A549 (cell line): ENCODE measurements around the gene SLC37A2. TPM values are rescaled to one million over a fixed set of nuclear protein-coding genes. Genes with fewer than 3 reads are reported as not detected.
"Not testable (repeated sequence)": the region's sequence is repeated elsewhere in the genome, so short reads cannot be mapped to it uniquely, and the experiment has no call there.

Experiments
- ATAC-seq, 2 experiments: fragments of 200-7000 bp in 1 of 2; fragments of >200 bp in 1 of 2; cut with Nextera tagmentation in 1 of 2; cut with Tn5 transposase in 1 of 2; 3 replicates each; pipeline versions ENCODE4 v1.8.0 to v1.9.1; 2018 to 2020; ENCODE audit warnings: mild to moderate bottlenecking in 1 of 2, moderate library complexity in 1 of 2
- CTCF ChIA-PET: fragments of 300-600 bp; sonication (Branson Sonifier 250); formaldehyde crosslinking; extraction: SDS; loops from one replicate; lab custom pipeline; 2021; ENCODE audit warnings: antibody characterized with exemption, inconsistent platforms; lab: Yijun Ruan, JAX
- POLR2A ChIA-PET: fragments of 350-600 bp; formaldehyde crosslinking; extraction: SDS; loops from one replicate; lab custom pipeline; 2021; ENCODE audit warnings: antibody characterized with exemption, inconsistent platforms; lab: Yijun Ruan, JAX
- DNase-seq, 2 experiments: peaks; one replicate each; pipeline versions ENCODE4 v3.0.0 to v3.0.0-alpha.2; 2011 to 2016; ENCODE audit warnings: low read depth in 1 of 2, low spot score in 1 of 2
- FAIRE-seq: peaks from 2 replicates; lab custom pipeline; 2011; peaks lifted over from hg19 to GRCh38; lab: Jason Lieb, UNC
- H3K27ac ChIP-seq, 2 experiments: fragments of >200 bp; sonication (Bioruptor Twin); formaldehyde crosslinking; 3 replicates each; pipeline ENCODE4 v1.5.1; 2016 to 2017
- H3K4me1 ChIP-seq: fragments of >200 bp; sonication (Bioruptor Twin); formaldehyde crosslinking; 3 replicates; pipeline ENCODE4 v1.6.1; 2016
- H3K4me2 ChIP-seq: fragments of >200 bp; sonication (Bioruptor Twin); formaldehyde crosslinking; 3 replicates; pipeline ENCODE4 v1.6.1; 2016
- H3K4me3 ChIP-seq: fragments of >200 bp; sonication (Bioruptor Twin); formaldehyde crosslinking; 3 replicates; pipeline ENCODE4 v1.5.1; 2016
- H3K9me3 ChIP-seq: fragments of >200 bp; sonication (Bioruptor Twin); formaldehyde crosslinking; 3 replicates; pipeline ENCODE4 v1.6.1; 2016
- CEBPB ChIP-seq, 2 experiments: fragments of >200 bp in 1 of 2; sonication (Bioruptor Twin) in 1 of 2; formaldehyde crosslinking in 1 of 2; IDR thresholded peaks; 2 replicates each; pipeline ENCODE4 v1.6.1; 2012 to 2016
- CHD2 ChIP-seq: fragments of 150-350 bp; IDR thresholded peaks from 2 replicates; pipeline ENCODE4 v1.6.1; 2014; ENCODE audit warnings: low read length; ENCODE audit not compliant: partially characterized antibody
- EHF ChIP-seq: fragments of 250-450 bp; sonication (Bioruptor Pico); IDR thresholded peaks from 2 replicates; pipeline ENCODE4 v1.5.0; 2020; ENCODE audit warnings: mild to moderate bottlenecking
- FOXS1 ChIP-seq: fragments of 250-450 bp; sonication (Bioruptor Pico); IDR thresholded peaks from 2 replicates; pipeline ENCODE4 v1.5.0; 2020; ENCODE audit warnings: mild to moderate bottlenecking, moderate library complexity
- HOXB13 ChIP-seq: fragments of 250-450 bp; sonication (Bioruptor Pico); IDR thresholded peaks from 2 replicates; pipeline ENCODE4 v1.5.0; 2020; ENCODE audit warnings: low read depth, mild to moderate bottlenecking, moderate library complexity
- JUN ChIP-seq, 2 experiments: fragments of >200 bp; sonication (Bioruptor Twin); formaldehyde crosslinking; IDR thresholded peaks; 2 replicates in 1 of 2; 3 replicates in 1 of 2; pipeline ENCODE4 v1.6.1; 2016 to 2017
- KDM1A ChIP-seq: fragments of 200-600 bp; sonication (generic); IDR thresholded peaks from 2 replicates; pipeline ENCODE4 v1.6.1; 2016; ENCODE audit warnings: low read depth, mild to moderate bottlenecking
- MAFK ChIP-seq: fragments of 450-650 bp; IDR thresholded peaks from 2 replicates; pipeline ENCODE4 v1.6.1; 2014; ENCODE audit not compliant: partially characterized antibody
- MAZ ChIP-seq: fragments of 150-350 bp; IDR thresholded peaks from 2 replicates; pipeline ENCODE4 v1.6.1; 2014; ENCODE audit warnings: antibody characterized with exemption, low read depth, low read length, borderline replicate concordance
- MYC ChIP-seq: IDR thresholded peaks from 2 replicates; pipeline ENCODE4 v1.6.1; 2012; ENCODE audit warnings: mild to moderate bottlenecking, inconsistent platforms, low read length, improper control_type of control experiment, borderline replicate concordance
- NPAS2 ChIP-seq: fragments of 250-450 bp; sonication (Bioruptor Pico); IDR thresholded peaks from 2 replicates; pipeline ENCODE4 v1.8.0; 2022; ENCODE audit warnings: mild to moderate bottlenecking, moderate library complexity, borderline replicate concordance
- POLR2AphosphoS2 ChIP-seq: conservative IDR thresholded peaks from 2 replicates; pipeline ENCODE4 v1.6.1; 2012; ENCODE audit warnings: low read length, improper control_type of control experiment, inconsistent platforms
- RAD21 ChIP-seq, 2 experiments: fragments of >200 bp in 1 of 2; sonication (Bioruptor Twin) in 1 of 2; formaldehyde crosslinking in 1 of 2; IDR thresholded peaks in 1 of 2; conservative IDR thresholded peaks in 1 of 2; 2 replicates in 1 of 2; 3 replicates in 1 of 2; pipeline ENCODE4 v1.6.1; 2012 to 2018; ENCODE audit warnings: inconsistent platforms in 1 of 2
- RCOR1 ChIP-seq: fragments of 150-350 bp; IDR thresholded peaks from 2 replicates; pipeline ENCODE4 v1.6.1; 2014; ENCODE audit warnings: antibody characterized with exemption, low read length, low read depth
- RFX5 ChIP-seq: fragments of 450-650 bp; IDR thresholded peaks from 2 replicates; pipeline ENCODE4 v1.7.1; 2014; ENCODE audit warnings: antibody characterized with exemption, mild to moderate bottlenecking, moderate library complexity
- SREBF2 ChIP-seq: fragments of 450-650 bp; IDR thresholded peaks from 2 replicates; pipeline ENCODE4 v1.6.1; 2014; ENCODE audit warnings: mild to moderate bottlenecking, moderate library complexity
- ZC3H11A ChIP-seq: fragments of 450-650 bp; IDR thresholded peaks from 2 replicates; pipeline ENCODE4 v1.6.1; 2014; ENCODE audit warnings: antibody characterized with exemption, mild to moderate bottlenecking
- ZNF302 ChIP-seq: fragments of 250-450 bp; sonication (Bioruptor Pico); IDR thresholded peaks from 2 replicates; pipeline ENCODE4 v1.9.0; 2021; ENCODE audit warnings: inconsistent platforms, mild to moderate bottlenecking, moderate library complexity
- WGBS: methylation state at CpG from one replicate; pipeline ENCODE4 v1.1.6; 2017; ENCODE audit errors: missing lambda C conversion rate; 5-methylcytosine and 5-hydroxymethylcytosine counted together
- polyA plus RNA-seq, 4 experiments: library from polyadenylated mRNA; depleted of rRNA in 3 of 4; stranded (reverse); fragments of >200 nt; fragmentation: RNase III in 1 of 4; extraction: RNeasy Plus Mini Kit Qiagen cat#74134 plus additional on column Dnase treatment in 1 of 4; gene quantifications; 2 replicates in 3 of 4; 3 replicates in 1 of 4; pipeline ENCODE4 v1.2.3, GENCODE V29; 2011 to 2017
- TF ChIP-seq, protein P1 (sequence below): IDR thresholded peaks from 2 replicates; pipeline ENCODE4 v1.6.1; 2012; ENCODE audit warnings: low read depth, borderline replicate concordance
- TF ChIP-seq, protein P2 (sequence below): fragments of >200 bp; sonication (Bioruptor Twin); formaldehyde crosslinking; IDR thresholded peaks from 2 replicates; pipeline ENCODE4 v1.6.1; 2016

The SLC37A2 gene
- polyA plus RNA-seq, 2 of the 4 experiments (the other 2 are of a cell fraction) = 0.13 to 0.14 TPM

DNA sequence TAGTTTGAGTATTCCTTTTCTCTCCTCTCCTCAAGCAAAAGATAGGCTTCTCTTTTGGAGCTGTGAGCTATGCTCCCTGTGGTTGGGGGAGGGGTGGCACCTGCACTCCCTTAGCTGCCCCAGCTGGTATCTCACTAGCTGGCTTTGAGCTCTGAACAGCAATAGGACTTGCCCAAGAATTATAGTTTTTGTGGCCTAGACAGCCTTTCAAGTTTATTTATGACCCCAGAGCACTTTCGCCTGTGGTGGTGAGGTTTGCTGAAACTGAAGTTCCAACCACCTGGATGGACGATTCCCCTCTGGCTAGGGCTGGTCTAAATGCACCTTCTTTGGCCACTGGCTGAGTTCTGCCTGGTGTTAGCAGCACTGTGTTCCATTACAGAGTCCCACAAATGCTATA is 37.1 kb upstream of the SLC37A2 start:
- POLR2A ChIA-PET = no interaction called here
- Histone ChIP-seq H3K4me3 (no peak overlapping the region), H3K4me2 (no peak overlapping the region), H3K9me3 (no peaks in the 10 kb centered on the region), H3K27ac (no peak overlapping the region), H3K4me1 (no peaks in the 10 kb centered on the region)
- FAIRE-seq (no peak), DNase-seq (no peak), ATAC-seq (no peak)
- 33% methylated on average over 2 of the region's 2 CpGs for WGBS
- CTCF ChIA-PET = no interaction called here
- TF ChIP-seq MAFK = no peak
- TF ChIP-seq MAZ = no peak
- no peak for TF ChIP-seq MYC
- TF ChIP-seq ZC3H11A = no peak
- TF ChIP-seq JUN (IDR thresholded peaks at IDR 0.05) = no peak
- no peak for TF ChIP-seq CHD2
- TF ChIP-seq NPAS2 (CRISPR knock-in tag) = no peak
- TF ChIP-seq HOXB13 = no peak
- TF ChIP-seq FOXS1 = no peak
- no peak for TF ChIP-seq RCOR1
- no peak for TF ChIP-seq POLR2AphosphoS2
- no peak for TF ChIP-seq SREBF2
- TF ChIP-seq CEBPB (IDR thresholded peaks at IDR 0.05) = no peak
- TF ChIP-seq ZNF302 (CRISPR knock-in tag) = no peak

DNA sequence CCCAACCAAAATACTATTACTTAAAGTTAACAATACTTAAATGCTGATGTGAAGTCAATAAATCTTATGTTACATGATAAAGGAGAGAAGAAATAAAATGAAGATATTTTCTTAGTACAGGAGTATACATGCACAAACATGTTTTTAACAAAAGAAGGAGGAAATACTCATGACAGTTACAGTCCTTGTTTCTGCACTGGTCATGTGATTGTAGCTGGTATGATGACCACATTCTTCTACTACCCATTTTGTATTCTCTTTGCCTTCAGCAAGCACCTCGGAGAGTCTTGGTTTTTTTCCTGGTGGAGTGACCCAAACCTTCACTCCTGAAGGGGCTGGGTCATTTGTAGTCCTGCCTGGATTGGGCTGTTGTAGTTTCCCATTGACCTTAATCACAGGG is 33.7 kb upstream of the SLC37A2 start:
- DNase-seq, ATAC-seq, POLR2A ChIA-PET, FAIRE-seq, CTCF ChIA-PET, H3K4me2 ChIP-seq, H3K27ac ChIP-seq, H3K4me1 ChIP-seq, H3K4me3 ChIP-seq, H3K9me3 ChIP-seq: not testable (repeated sequence)
- WGBS = 18% methylated on average over 1 of the region's 1 CpG

DNA sequence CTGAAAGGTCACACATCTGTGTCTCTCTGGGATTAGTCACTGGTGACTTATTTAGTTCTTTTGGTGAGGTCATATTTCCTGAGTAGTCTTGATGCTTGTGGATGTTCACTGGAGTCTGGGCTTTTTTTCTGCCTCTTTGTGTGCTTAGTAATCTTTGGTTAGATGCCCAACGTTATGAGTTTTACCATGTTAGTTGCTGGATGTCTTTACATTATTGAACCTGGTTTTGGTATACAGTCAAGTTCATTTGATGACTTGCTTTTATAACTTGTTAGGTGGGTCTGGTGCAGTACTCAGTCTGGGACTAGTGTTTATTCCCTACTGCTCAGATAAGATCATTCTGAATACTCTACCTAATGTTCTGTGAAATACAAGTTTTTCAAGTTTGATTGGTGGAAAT is 26.2 kb upstream of the SLC37A2 start:
- 13% methylated on average over 1 of the region's 1 CpG for WGBS
- DNase-seq (no peak), ATAC-seq (no peak), FAIRE-seq (no peak)
- TF ChIP-seq, protein P1, sequence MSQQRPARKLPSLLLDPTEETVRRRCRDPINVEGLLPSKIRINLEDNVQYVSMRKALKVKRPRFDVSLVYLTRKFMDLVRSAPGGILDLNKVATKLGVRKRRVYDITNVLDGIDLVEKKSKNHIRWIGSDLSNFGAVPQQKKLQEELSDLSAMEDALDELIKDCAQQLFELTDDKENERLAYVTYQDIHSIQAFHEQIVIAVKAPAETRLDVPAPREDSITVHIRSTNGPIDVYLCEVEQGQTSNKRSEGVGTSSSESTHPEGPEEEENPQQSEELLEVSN = no peak
- no peaks in the 10 kb centered on the region for H3K9me3 ChIP-seq
- H3K4me3 ChIP-seq = no peak overlapping the region
- CTCF ChIA-PET = no interaction called here
- POLR2A ChIA-PET = no interaction called here
- no peaks in the 10 kb centered on the region for H3K4me1 ChIP-seq
- H3K4me2 ChIP-seq = no peak overlapping the region
- H3K27ac ChIP-seq = no peak overlapping the region

DNA sequence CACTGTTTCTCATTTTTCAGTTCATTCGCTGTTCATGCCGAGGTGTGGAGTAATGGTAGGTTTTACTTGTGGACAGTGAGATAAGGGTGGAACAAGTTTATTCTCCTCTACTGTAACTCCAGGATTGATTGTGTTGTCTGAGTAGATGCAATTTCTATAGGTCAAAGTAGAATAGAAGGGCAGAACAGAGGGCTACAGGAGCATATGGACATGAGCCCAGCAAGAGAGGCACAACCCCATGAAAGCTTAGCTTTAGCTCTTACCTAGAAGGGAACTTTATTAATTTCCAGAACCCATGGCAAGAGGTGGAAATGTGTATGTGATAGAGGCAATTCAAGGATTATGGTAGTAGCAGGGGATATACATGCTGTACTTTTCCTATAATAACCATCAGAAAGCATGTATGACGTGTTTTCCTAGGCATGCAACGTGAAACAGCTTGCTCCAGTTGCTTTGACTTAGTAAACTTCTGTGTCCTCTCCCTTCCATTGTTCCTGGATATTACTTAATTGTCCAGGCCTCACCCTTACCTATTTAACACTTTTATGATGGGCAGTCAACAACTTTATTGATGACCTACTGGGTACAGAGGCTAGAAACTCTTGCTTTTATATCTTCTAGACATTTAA is 13.8 kb upstream of the SLC37A2 start:
- no peak overlapping the region for H3K27ac ChIP-seq
- H3K9me3 ChIP-seq = no peaks in the 10 kb centered on the region
- POLR2A ChIA-PET = interaction anchor here (0.8 kb wide), 1 partner anchor 62 kb away, joined by 3 read pairs; the partner anchor contains the start of gene TMEM218
- DNase-seq (no peak), ATAC-seq (no peak), FAIRE-seq (no peak)
- no peak overlapping the region for H3K4me2 ChIP-seq
- CTCF ChIA-PET = no interaction called here
- 47% methylated on average over 4 of the region's 4 CpGs for WGBS
- H3K4me1 ChIP-seq = no peaks in the 10 kb centered on the region
- no peak overlapping the region for H3K4me3 ChIP-seq
- TF ChIP-seq RFX5 (no peak), RAD21 (conservative IDR thresholded peaks at IDR 0.05 in 1 of 2, IDR thresholded peaks at IDR 0.05 in 1 of 2) (no peak), EHF (CRISPR knock-in tag) (no peak), KDM1A (no peak)
- TF ChIP-seq, protein P2, sequence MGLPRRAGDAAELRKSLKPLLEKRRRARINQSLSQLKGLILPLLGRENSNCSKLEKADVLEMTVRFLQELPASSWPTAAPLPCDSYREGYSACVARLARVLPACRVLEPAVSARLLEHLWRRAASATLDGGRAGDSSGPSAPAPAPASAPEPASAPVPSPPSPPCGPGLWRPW = no peak
- TF ChIP-seq, all 56 proteins: peak for 0
